HG02642 (cell line): ENCODE data around the gene FSTL4.

ENCODE experiments used
- ATAC-seq: cut with Tn5 transposase; IDR thresholded peaks from one replicate; pipeline ENCODE4 v1.9.1; 2021; ENCODE audit warnings: mild to moderate bottlenecking; ENCODE audit not compliant: unreplicated experiment, poor library complexity

FSTL4 gene

GRCh38 chr5:133336121-133336968, 276.0 kb downstream of the FSTL4 start:
- no peak for ATAC-seq

- ATAC-seq = no peak
These were observed 277.3 kb downstream of the FSTL4 start for GRCh38 chr5:133334796-133335639.

GRCh38 chr5:133333326-133334150, 278.8 kb downstream of the FSTL4 start:
- no peak for ATAC-seq

GRCh38 chr5:133332439-133333024, 279.8 kb downstream of the FSTL4 start:
- ATAC-seq = no peak

GRCh38 chr5:133331941-133332340, 280.4 kb downstream of the FSTL4 start:
- no peak for ATAC-seq

- ATAC-seq = no peak
These were observed 281.4 kb downstream of the FSTL4 start for GRCh38 chr5:133330956-133331355.

- ATAC-seq = no peak
These were observed 283.5 kb downstream of the FSTL4 start for GRCh38 chr5:133328800-133329199.

GRCh38 chr5:133327946-133328401, 284.4 kb downstream of the FSTL4 start:
- no peak for ATAC-seq

GRCh38 chr5:133326361-133326760, 286.0 kb downstream of the FSTL4 start:
- no peak for ATAC-seq

GRCh38 chr5:133325864-133326263, 286.5 kb downstream of the FSTL4 start:
- no peak for ATAC-seq

GRCh38 chr5:133324926-133325325, 287.4 kb downstream of the FSTL4 start:
- ATAC-seq = no peak

GRCh38 chr5:133323494-133324457, 288.6 kb downstream of the FSTL4 start:
- ATAC-seq = no peak

GRCh38 chr5:133322743-133323142, 289.6 kb downstream of the FSTL4 start:
- ATAC-seq = no peak

- peak; percentile 69 for ATAC-seq
These were observed 290.4 kb downstream of the FSTL4 start for GRCh38 chr5:133321833-133322420.

- no peak for ATAC-seq
These were observed 291.0 kb downstream of the FSTL4 start for GRCh38 chr5:133321286-133321832.

- ATAC-seq = no peak
These were observed 292.3 kb downstream of the FSTL4 start for GRCh38 chr5:133319905-133320520.

GRCh38 chr5:133319244-133319643, 293.1 kb downstream of the FSTL4 start:
- no peak for ATAC-seq

- no peak for ATAC-seq
These were observed 294.8 kb downstream of the FSTL4 start for GRCh38 chr5:133317558-133317957.
